Endodermal cell (in vitro differentiated cells): Measurements from ENCODE around the gene BNC2. TPM values are rescaled to one million over a fixed set of nuclear protein-coding genes. Genes with fewer than 3 reads are reported as not detected.

Experiments used
- DNase-seq: peaks from one replicate; pipeline ENCODE4 v3.0.0-alpha.2; 2017
- H3K27ac ChIP-seq: 2 replicates; pipeline ENCODE4 v1.5.1; 2013; ENCODE audit warnings: mild to moderate bottlenecking, low read depth, low read length, moderate library complexity
- H3K27me3 ChIP-seq: 2 replicates; pipeline ENCODE4 v1.6.1; 2013; ENCODE audit warnings: mild to moderate bottlenecking, low read length, moderate library complexity; ENCODE audit not compliant: insufficient read depth, control insufficient read depth, poor library complexity, severe bottlenecking
- H3K36me3 ChIP-seq: 2 replicates; pipeline ENCODE4 v1.7.0; 2013; ENCODE audit warnings: mild to moderate bottlenecking, low read length, moderate library complexity; ENCODE audit not compliant: control insufficient read depth, insufficient read depth
- H3K4me1 ChIP-seq: one replicate; pipeline ENCODE4 v1.7.0; 2013; ENCODE audit warnings: low read length; ENCODE audit not compliant: control insufficient read depth, insufficient read depth
- H3K4me3 ChIP-seq: 2 replicates; pipeline ENCODE4 v1.5.1; 2013; ENCODE audit warnings: mild to moderate bottlenecking, low read length, moderate library complexity
- H3K9ac ChIP-seq: 2 replicates; pipeline ENCODE4 v1.6.1; 2013; ENCODE audit warnings: mild to moderate bottlenecking, low read length, moderate library complexity; ENCODE audit not compliant: poor library complexity, severe bottlenecking; ENCODE audit errors: extremely low read depth
- H3K9me3 ChIP-seq: 2 replicates; pipeline ENCODE4 v1.6.1; 2013; ENCODE audit warnings: mild to moderate bottlenecking, low read length, moderate library complexity; ENCODE audit not compliant: control insufficient read depth
- H3K27ac Mint-ChIP-seq: 2 replicates; pipeline ENCODE4 v1.8.0; 2020; ENCODE audit warnings: mixed read lengths
- H3K27me3 Mint-ChIP-seq: 2 replicates; pipeline ENCODE4 v1.8.0; 2021; ENCODE audit warnings: mild to moderate bottlenecking, mixed read lengths; ENCODE audit not compliant: insufficient read depth
- H3K36me3 Mint-ChIP-seq: 2 replicates; pipeline ENCODE4 v1.8.0; 2020; ENCODE audit warnings: low read depth, mixed read lengths
- H3K4me1 Mint-ChIP-seq: 2 replicates; pipeline ENCODE4 v1.8.0; 2020; ENCODE audit warnings: mixed read lengths
- H3K4me3 Mint-ChIP-seq: 2 replicates; pipeline ENCODE4 v1.8.0; 2020; ENCODE audit warnings: mild to moderate bottlenecking, moderate library complexity, mixed read lengths
- H3K9me3 Mint-ChIP-seq: 2 replicates; pipeline ENCODE4 v1.8.0; 2020; ENCODE audit warnings: mild to moderate bottlenecking, mixed read lengths
- WGBS, 2 experiments: methylation state at CpG; one replicate each; pipeline versions ENCODE4 v1.1.5 to v1.1.7; 2013; ENCODE audit warnings: missing lambda C conversion rate in 2 of 2, mixed read lengths in 1 of 2; ENCODE audit not compliant: insufficient coverage in 1 of 2, insufficient read length in 1 of 2; 5-methylcytosine and 5-hydroxymethylcytosine counted together
- total RNA-seq, 2 donors: library from RNA; stranded (reverse); fragmentation: NEBNext Ultra II Directional in 1 of 2; extraction: Animal tissue kit (Norgen Biotek cat#: 25700) in 1 of 2; gene quantifications; 2 replicates in 1 of 2; 3 replicates in 1 of 2; pipeline ENCODE4 v1.2.1, GENCODE V29; 2021
- TF ChIP-seq, protein P1 (sequence below): fragments of 200-600 bp; sonication (generic); conservative IDR thresholded peaks from 2 replicates; pipeline ENCODE4 v1.5.0; 2021; ENCODE audit warnings: antibody characterized with exemption, mild to moderate bottlenecking

The BNC2 gene
- total RNA-seq, 2 donors from 2014 or later, result 3.0 to 10.5 TPM

DNA sequence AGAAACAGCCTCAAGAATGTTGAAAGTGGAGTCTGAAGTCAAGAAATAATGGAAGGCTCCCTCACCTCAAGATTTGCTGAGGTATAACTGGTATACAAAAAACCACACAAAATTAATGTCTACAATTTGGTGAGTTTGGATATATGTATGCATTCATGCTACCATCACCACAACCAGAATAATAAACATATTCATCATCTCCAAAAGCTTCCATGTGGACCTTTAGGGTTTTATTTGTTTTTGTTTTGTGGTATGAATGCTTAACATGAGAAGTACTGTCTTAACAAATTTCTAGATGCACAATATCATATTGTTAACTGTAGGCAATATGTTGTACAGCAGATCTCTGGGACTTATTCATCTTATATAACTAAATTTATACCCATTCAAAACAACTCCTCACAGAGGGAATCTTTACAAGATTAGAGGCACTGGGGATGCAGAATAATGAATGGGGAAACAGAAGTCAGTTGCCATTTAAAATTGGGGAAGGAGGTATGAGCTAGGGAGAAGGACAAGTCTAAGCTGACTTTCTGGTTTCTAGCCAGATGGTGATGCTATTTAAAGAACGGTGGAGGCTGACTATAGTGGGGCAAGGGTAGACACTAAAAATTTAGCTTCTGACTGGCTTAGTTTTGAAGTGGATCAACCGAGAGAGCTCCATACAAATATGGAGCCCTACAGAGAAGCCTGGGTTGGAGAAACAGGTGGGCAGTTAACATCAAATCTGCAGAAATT lies 213.9 kb downstream of the BNC2 start:
- H3K9ac ChIP-seq, result no peak overlapping the region
- peaks cover 5% of the 10 kb centered on the region for H3K4me1 Mint-ChIP-seq
- no peaks in the 10 kb centered on the region for H3K4me1 ChIP-seq

DNA sequence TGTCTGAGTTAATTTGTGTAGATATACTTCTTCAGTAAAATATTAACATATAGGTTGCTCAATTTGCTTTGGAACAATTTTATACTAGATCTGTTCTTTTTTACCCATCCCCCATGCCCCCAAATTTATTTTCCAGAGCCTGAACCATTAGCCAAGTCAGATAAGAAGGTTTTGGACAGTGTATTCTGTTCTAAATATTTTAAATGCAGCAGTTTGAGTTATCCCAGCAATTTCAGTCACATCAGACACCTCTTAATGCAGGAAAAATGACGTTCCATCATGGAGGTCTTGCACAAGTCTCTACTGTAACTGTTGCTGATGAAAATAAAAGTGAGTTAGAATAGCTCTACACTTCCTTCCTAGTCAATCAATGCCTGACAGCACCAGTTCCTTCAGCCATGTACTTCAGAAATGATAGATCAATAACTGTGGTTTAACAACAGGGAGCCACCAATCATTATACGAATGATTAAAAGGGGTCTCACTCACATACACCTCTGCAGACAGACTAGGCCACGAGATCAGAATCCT lies 215.8 kb downstream of the BNC2 start:
- WGBS, 2 experiments, result 100% methylated on average over 3 of the region's 3 CpGs; no CpG with 5 or more reads in 1 of the 2 experiments

More for the DNA sequence above, 213.9 kb downstream of the BNC2 start:
- Histone ChIP-seq H3K4me3 (no peak overlapping the region), H3K9me3 (no peaks in the 10 kb centered on the region), H3K36me3 (no peaks in the 10 kb centered on the region), H3K27ac (no peak overlapping the region), H3K27me3 (no peaks in the 10 kb centered on the region)
- Mint-ChIP-seq H3K4me3 (no peak overlapping the region), H3K27ac (no peak overlapping the region), H3K36me3 (no peaks in the 10 kb centered on the region), H3K27me3 (no peaks in the 10 kb centered on the region), H3K9me3 (no peaks in the 10 kb centered on the region)
- TF ChIP-seq, protein P1, sequence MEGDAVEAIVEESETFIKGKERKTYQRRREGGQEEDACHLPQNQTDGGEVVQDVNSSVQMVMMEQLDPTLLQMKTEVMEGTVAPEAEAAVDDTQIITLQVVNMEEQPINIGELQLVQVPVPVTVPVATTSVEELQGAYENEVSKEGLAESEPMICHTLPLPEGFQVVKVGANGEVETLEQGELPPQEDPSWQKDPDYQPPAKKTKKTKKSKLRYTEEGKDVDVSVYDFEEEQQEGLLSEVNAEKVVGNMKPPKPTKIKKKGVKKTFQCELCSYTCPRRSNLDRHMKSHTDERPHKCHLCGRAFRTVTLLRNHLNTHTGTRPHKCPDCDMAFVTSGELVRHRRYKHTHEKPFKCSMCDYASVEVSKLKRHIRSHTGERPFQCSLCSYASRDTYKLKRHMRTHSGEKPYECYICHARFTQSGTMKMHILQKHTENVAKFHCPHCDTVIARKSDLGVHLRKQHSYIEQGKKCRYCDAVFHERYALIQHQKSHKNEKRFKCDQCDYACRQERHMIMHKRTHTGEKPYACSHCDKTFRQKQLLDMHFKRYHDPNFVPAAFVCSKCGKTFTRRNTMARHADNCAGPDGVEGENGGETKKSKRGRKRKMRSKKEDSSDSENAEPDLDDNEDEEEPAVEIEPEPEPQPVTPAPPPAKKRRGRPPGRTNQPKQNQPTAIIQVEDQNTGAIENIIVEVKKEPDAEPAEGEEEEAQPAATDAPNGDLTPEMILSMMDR, result no peak
- WGBS, 2 experiments, result 87 to 100% methylated on average over 1 to 2 of the region's 2 CpGs
- no peak for DNase-seq

DNA sequence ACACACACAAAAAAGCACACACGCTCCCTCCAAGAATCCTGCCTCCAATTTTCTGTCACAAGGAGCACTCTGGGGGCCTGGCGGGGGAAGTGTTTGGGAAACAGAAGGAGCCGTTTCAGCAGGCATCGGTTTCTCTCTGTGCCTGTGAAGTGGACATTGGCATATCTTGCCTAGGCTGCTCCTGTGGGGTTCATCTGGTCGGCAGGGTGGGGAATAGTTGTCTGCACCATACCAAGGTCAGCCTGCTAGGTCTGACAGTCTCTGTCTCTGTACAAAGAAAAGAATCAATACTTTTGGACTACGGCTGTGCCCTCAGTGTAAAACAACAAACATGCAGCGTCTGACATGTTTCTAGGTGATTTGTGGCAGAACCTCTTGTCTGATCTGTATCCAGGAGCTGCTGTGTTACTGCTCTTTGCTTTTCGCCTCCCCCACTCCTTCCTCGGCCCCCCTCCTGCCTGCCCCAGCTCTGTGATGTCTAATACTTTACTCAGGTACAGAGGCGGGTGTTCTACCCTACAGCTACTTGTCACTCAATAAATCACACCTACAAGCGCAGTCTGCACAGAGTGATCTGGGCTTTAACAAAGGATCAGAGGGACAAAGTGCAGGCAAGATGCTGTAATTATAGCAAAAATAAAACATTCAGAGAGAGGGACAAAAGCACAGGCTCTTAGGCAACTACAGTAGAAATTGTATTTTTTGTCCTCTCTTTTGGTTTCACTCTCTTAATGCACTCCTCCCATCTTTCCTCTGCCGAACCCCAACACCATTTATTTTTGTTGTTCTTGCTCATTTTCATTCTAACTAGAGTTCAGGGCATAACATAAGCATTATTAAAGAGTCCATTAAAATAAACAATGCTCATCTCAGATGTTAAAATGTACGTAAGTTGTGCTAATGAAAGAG lies 216.7 kb downstream of the BNC2 start:
- Mint-ChIP-seq H3K36me3 (no peaks in the 10 kb centered on the region), H3K4me1 (peaks cover 5% of the 10 kb centered on the region), H3K27me3 (no peaks in the 10 kb centered on the region), H3K4me3 (no peak overlapping the region), H3K9me3 (no peaks in the 10 kb centered on the region), H3K27ac (no peak overlapping the region)
- DNase-seq, result no peak
- no peaks in the 10 kb centered on the region for H3K4me1 ChIP-seq
- H3K36me3 ChIP-seq, result no peaks in the 10 kb centered on the region
- no peak overlapping the region for H3K9ac ChIP-seq
- WGBS, 2 experiments, result 77 to 80% methylated on average over 6 to 13 of the region's 13 CpGs
- no peaks in the 10 kb centered on the region for H3K9me3 ChIP-seq
- no peak overlapping the region for H3K27ac ChIP-seq
- TF ChIP-seq, protein P1, result no peak
- no peaks in the 10 kb centered on the region for H3K27me3 ChIP-seq
- no peak overlapping the region for H3K4me3 ChIP-seq

More for the DNA sequence above, 215.8 kb downstream of the BNC2 start:
- no peak overlapping the region for H3K4me3 ChIP-seq
- H3K27me3 ChIP-seq, result no peaks in the 10 kb centered on the region
- H3K9me3 ChIP-seq, result no peaks in the 10 kb centered on the region
- no peaks in the 10 kb centered on the region for H3K36me3 Mint-ChIP-seq
- H3K27ac ChIP-seq, result no peak overlapping the region
- no peaks in the 10 kb centered on the region for H3K4me1 ChIP-seq
- TF ChIP-seq, protein P1, result no peak
- no peak overlapping the region for H3K4me3 Mint-ChIP-seq
- H3K4me1 Mint-ChIP-seq, result peaks cover 5% of the 10 kb centered on the region
- H3K9me3 Mint-ChIP-seq, result no peaks in the 10 kb centered on the region
- H3K27me3 Mint-ChIP-seq, result no peaks in the 10 kb centered on the region
- no peak for DNase-seq
- no peaks in the 10 kb centered on the region for H3K36me3 ChIP-seq
- H3K27ac Mint-ChIP-seq, result no peak overlapping the region
- H3K9ac ChIP-seq, result no peak overlapping the region
